ENCODE measurements around the gene TBC1D22A.
A peak's percentile ranks its signal among the peaks of the same experiment; 100 is the strongest.

TBC1D22A gene

DNA sequence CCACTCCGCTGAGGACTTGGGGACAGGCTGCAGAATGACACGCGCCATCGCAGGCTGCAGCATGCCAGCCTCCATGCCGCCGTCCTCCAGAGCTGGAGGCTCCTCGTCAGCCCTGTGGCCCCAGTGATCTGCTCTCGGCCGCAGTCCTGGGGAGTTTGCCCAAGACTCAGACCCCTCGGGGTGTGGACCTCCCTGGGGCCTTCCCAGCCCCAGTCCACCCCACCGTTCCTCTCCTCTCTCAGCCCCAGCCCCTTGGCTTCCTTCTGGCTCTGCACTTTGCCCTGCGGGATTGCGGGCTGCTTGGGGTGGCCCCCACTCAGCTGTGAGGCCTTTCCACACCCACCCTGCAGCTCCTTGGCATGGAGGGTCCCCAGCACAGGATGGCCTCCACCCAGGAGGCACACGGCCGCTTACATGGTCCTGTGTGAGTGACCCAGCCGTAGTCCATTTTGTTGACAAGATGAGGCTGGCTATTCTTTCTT, 414.9 kb downstream of the TBC1D22A start:
- DNase-seq = no peak

DNA sequence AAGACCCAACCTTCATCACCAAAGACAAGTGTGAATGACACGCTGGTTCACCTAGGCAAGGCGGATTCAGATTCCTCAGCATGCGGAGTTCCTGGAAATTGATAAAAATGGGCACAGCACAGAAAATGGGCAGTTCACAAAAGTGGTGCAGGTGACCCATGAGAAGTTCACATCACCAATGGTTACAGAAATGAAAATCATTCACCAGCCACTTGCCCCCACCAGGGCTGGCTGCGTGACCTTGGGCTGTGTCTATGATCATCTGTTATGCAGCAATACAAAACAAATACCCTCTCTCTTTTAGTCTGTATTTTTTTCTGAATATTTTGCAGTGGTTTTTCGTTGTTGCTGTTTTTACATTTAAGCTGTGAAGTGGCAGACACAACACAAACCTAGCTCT, 415.9 kb downstream of the TBC1D22A start:
- DNase-seq = no peak

DNA sequence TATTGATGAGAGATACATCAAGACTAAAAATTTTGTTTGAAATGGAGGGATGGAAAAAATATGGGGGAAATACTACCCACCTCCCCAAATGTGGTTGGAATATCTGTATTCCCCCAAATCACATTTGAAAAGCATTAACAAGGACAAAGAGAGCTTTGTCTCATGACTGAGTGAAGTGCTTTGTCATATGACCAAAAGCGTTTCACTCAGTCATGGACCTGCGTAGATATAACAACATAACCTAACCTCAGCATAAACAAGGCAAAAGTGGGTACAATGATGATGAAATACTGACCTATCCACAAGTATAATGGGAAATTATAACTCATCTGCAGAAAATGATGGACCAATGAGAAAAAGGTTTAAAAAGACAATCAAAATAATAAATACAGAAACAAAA, 418.3 kb downstream of the TBC1D22A start:
- no peak for DNase-seq

DNA sequence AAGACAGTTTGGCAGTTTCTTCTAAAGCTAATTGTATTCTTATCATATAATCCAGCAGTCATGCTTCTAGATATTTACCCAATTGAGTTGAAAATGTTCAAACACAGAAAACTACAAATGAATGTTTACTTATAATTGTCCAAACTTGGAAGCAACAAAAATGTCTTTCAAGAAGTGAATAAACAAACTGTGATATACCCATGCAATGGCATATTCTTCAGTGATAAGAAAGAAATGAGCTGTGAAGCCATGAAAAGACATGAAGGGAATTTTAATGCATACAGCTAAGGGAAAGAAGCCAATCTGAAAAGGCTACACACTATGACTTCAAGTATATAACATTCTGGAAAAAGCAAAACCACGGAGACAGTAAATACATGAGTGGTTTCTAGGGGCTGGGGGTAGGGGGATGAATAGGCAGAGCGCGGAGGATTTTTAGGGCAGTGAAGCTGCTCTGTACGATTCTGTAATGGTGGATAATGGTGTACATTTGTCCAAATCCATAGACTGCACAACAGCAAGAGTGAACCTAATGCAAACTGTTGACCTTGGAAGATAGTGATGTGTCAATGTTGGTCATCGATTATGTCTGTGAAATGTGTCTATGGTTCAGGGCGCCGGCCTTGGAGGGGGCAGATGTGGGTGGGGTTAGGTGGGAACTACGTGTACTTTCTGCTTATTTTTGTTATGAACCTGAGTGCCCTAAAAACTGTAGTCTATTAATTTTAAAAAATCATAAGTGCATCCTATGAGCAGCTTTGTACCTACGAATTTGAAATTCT, 424.9 kb downstream of the TBC1D22A start:
- no peak for DNase-seq

DNA sequence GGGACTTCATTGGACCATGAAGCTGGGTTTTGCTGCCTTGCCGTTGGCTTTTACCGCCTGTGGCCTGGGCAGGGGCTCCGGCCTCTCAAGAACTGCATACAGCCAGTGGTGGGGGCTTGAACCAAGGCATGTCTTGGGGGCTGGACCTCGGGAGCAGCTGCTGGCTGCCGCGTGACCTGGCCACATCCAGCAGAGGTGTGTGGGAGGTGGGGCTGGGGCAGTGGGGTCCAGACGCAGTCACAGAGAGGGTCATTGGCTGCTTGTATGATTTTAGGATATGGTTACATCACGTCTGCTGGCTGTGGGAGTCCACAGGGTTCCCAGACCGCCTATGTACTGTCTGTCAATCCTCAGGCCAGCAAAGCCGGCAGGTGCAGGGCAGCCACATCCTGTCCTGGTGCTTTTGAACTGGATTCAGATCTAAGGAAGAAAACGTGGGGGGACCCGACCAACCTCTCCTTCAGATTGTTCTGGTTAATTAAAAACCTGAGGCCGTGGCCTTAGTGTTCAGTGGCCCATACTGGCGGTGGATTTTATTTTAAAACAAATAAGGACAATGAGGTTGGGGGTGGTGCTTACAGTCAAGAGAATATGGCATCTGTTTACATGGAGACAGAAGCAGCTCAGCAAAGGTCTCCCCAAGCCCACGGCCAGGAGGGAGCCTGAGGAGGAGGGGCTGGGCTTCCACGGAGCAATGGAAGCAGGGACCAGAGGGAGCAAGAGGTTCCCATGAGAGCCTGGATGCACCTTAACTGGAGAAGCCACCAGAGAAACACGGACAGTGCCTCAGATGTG, 426.0 kb downstream of the TBC1D22A start:
- no peak for DNase-seq

DNA sequence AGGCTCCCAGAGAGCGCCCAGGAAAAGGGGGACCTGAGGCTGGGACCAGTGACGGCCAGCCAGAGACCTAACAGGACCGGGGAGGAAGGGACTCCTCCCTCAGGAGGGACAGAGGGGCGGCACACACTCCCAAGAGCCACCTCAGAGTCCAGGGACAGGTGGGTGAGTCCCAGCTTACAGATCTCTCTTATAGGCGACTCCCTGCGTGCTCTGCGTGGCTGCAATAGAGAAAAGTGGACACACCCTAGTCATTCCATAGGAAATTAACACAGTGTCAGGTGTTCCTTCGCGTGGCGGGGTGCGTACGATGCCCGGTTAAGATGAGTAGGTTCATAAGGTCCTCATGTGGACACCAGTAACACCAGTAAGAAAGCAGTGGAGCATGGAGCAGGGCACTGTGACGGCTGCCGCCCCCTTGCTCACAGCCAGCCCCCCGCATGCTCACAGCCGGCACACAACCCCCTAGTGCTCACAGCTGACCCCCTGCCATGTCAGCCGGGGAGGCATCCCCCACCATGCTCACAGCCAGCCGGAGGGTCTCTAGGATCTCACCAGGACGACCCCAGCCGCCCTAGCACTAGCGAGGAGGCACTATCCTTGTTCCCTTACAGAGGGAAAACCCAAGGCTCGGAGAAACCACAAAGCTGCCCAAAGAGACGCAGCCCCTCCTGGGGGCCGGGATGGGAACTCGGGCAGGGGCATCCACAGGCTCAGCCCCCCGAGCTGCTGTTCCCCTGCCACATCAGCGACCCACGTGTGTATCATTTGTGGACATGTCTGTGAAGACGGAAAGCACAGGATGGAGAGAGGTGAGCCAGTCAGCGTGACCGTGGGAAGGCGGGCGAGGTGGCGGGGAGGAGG, 426.8 kb downstream of the TBC1D22A start:
- DNase-seq = no peak

DNA sequence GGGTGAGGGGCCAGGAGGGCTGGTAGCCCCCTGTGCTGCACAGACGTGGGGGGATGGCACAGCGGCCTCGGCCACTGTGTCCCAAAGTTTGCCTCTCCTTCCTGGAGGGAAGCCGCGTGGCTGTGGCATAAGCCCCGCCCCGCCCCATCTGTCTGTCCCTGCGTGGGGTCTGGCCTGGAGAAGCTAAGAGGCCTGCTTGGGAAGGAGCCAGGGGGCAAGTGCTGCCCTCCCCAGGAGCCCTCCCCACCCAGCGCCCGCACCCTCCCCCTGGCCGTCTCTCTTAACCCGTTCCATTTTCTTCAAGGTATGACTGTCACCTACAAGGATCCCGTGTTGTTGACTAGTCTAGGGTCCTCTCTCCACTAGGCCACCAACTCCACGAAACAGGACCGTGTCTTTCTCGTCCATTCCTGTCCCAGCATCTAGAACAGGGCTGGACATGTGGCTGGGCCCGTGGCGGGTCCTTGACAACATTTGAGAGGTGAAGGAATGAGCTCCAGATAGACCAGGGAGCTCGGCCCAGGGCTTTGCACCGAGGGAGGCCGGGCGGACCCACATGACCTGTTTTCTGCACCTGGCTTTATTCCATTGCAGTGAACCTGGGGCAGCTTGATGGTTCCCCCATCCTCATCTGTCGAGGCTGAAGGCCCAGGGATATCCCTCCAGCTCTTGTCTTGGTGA, 428.0 kb downstream of the TBC1D22A start:
- no peak for DNase-seq

DNA sequence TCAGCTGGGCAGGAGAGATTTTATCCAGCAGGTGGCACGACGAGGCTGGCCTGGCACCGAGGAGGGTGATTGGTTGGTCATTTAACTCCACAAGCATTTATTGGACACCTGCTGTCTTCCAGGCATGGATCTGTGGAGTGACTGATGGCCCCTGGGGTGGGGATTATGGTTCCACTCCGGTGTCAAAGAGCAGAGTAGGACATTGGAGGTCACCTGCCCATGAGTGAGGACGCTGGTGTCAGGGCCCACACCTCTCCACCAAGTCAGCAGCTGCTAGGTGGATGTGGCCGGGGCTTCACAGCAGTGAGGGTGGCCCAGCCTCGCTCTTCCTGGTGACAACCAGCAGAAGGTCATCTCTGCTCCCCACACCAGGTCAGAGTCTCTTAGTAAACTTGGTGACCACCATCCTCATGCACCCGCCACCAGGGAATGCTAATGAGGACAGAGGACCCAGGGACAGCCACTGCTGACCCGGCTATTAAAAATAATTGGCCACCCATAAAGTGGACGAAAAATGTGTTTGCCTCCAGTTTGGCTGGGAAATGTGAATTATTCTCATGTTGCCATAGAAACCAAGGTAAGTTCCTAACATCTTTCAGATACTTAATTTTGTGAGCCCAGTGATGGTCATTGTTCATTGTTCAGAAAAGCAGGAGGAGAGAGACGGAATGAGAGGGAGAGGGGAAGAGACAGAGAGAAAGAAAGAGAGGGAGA, 428.7 kb downstream of the TBC1D22A start:
- no peak for DNase-seq

DNA sequence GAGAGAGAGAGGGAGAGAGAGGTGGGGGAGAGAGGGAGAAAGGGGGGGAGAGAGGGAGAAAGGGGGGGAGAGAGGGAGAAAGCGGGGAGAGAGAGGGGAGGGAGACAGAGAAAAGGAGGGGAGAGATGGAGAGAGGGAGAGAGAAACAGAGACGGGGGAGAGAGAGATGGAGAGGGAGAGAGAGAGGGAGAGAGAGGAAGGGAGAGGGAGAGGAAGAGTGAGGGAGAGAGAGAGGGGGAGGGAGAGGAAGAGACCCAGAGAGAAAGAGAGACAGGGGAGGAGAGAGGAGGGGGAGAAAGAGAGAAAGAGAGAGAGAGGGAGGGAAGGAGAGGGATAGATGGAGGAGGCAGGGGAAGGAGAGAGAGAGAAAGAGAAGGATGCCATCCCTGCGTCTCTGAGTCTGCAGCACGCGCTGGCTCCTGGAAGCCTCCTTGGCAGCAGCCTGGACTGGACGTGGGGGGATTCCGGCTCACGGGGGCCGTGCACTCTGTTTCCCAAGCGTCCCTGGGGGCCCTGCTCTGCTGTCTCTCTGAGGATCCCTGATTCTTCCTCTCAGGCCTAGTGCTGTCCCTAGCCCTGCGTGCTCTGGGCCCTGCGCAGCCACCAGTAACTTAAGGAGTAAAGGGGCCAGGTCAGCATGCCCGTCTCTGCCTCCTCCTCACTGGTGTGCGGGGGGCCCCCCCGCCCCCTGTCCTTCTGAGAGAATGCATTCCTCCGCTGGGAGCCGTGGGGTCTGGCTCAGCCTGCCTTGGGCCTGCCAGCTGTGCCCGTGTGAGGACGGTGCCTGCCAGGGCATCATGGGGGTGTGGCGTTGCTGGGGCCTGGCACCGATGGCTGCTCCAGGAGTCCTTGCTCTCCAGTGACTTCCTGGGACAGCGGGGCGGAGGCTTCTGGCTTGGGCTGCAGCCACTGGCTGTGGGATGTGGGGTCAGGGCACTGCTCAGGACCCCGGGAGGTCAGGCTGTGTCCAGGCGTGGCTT, 429.5 kb downstream of the TBC1D22A start:
- DNase-seq = no peak

DNA sequence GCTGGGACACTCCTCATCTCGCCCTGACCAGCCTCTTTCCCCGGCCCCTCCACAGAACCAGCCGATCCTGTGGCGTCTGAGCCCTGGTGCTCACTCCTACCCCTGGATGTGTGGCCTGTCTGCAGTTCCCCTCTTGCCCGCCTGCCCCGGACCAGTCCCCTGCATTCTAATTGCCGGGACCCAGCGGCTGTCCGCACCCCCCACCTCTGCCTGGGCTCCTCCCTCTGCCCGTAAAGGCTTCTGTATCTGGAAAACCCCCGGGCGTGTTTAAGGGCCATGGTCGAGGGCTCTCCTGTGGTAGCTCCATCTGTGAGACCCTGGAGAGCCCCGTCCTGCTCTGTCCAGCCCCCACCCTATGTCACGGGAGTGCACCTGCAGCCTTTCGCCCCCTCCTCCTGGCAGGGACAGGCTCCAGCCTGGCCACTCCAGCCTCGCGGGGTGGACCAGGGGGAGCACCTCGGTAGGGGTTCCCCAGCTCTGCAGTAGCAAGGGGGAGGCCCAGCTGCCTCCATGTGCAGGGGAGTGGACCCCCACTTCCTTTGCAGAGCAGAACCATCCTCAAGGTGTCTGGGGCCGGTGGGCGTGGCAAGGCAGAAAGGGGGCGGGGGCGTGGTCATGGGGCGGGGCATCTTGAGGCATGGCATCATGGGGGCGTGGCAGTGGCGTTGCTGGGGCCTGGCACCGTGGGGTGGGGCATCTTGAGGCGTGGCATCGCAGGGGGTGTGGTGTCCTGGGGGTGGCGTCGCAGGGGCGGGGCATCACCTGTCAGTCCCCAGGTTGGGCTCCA, 430.4 kb downstream of the TBC1D22A start:
- DNase-seq = peak; percentile 55

DNA sequence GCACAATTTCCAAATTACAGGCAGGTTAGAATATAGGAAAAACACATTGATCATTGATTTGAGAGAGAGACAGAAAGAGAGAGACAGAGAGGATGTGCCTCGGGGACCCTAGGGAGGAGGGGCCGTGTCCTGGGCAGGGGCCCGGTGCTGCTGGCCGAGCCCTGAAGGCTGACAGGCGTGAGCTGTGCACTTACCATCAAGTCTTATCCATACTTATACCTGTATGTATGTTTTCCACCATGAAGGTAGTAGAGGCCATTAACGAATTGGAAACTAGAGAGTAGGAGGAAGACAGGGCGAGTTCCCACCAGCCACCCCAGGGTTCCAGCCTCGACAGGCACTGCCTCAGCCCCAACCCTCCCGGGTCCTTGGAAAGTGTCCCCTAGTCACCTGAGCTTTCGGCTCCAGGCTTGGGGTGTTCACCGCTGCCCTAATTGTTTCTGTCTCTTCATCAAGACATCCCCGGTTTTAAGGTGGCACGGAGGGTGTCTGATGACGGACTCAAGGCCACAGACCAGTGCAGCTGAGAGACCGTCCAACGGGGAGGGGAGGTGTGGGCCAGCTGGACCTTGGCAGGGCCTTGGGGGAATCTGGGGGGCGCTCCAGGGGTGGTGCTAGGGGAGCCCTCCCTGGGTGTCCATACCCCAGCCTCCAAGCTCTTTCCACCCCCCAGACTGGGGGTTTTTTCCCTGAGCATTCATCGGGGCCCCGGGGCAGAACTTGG, 431.3 kb downstream of the TBC1D22A start:
- DNase-seq = no peak

DNA sequence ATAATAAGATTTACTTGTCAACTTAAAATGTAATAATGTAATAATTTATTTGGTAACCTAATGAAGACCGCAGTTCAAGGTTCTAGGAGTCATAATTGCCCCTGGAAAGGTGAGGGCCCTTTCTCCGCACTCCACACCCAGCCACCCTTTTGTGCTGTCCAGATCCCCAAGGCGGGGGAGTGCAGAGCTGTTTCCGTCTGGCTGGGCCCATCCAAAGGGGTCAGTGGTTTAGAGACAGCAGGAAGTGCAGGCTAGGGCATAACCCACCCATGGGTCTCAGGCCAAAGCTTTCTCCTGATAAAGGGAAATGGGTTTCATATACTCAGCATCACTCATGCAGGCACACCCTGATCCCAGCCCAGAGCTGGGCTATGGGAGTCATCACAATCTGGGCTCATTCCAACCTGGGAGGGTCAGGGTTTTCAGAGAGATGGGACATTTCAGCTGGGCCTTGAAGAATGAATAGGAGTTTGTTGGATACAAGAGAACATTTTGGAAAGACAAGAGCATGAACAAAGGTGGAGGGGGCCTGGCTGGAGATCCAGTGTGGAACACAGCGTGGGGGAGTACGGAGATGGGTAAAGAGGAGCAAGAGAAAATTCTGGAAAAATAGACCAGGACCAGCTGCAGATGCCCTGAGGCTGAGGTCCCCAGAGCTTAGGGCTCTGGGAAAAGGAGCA, 432.2 kb downstream of the TBC1D22A start:
- no peak for DNase-seq

DNA sequence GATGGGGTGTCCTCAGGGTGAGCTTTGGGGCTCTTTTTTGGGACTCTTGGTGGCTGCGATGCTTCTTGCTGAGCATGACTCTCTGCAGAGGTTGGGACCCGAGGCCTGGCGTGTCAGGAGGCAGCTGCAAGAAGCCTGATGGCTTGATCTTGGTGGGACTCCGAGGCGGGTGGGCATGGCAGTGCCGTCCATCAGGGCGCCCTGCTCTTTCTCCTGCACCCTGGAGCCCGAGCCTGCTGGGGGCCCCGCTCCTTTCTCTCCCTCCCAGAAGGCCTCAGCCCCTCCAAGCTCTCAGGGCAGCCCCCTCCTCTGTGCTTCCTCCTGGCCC, 432.7 kb downstream of the TBC1D22A start:
- no peak for DNase-seq

DNA sequence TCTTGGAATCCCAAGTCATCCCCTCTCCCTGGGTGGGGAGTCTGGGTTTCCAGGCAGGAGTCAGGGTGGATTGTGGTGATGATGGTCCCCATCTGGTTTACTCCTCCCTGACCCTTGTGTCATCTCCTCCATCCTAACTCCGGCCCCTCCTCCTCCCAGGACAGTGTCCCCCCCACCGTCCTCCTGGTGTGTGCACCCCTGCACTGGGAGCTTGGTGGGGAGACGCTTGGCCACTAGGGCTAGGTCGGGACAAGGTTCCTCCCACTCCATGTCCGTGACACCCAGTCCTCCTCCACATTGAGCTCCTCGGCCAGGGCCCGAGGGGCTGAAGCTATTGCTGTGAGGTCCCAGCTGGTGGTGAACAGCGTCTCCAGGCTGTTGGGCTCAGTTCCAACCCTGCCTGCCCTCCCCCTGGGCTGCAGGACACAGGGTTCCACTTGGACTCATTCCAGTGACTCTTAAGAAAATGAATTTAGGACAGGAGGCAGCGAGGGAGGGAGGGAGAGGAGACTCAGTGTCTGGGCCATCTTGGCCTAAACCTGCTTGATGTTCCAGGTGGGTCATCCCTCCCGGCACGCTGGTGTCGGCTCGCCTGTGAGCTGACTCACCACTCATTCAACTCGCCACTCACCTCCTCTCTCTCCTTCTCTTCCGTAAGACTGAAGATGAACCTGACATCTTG, 433.2 kb downstream of the TBC1D22A start:
- DNase-seq = no peak

DNA sequence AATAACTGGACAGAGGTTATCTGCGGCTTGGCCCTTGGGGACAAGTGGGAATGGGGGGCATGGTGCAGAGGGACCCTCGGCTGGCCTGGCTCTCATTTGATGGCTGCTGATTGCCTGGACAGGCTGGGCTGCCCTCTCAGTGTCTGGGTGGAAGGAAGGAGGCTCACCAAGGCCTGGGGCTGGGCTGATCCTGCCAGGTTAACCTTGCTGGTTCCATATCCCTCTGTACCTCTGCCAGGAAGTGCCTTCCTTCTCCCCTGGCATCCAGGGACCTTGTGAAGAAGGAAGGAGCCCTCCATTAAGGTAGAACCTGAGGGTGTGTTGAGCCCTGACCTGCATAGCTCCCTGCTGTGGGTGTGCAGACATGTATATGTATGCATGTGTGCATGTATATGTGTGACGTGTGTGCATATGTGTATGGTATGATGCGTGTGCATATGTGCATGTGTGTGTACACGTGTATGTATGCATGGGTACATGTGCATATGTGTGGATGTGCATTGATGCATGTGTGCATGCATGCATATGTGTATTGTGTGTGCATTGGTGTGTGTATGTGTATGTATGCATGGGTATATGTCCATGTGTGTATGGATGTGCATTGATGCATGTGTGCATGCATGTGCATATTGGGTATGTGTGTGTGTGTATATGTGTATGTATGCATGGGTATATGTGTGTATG, 433.9 kb downstream of the TBC1D22A start:
- no peak for DNase-seq

DNA sequence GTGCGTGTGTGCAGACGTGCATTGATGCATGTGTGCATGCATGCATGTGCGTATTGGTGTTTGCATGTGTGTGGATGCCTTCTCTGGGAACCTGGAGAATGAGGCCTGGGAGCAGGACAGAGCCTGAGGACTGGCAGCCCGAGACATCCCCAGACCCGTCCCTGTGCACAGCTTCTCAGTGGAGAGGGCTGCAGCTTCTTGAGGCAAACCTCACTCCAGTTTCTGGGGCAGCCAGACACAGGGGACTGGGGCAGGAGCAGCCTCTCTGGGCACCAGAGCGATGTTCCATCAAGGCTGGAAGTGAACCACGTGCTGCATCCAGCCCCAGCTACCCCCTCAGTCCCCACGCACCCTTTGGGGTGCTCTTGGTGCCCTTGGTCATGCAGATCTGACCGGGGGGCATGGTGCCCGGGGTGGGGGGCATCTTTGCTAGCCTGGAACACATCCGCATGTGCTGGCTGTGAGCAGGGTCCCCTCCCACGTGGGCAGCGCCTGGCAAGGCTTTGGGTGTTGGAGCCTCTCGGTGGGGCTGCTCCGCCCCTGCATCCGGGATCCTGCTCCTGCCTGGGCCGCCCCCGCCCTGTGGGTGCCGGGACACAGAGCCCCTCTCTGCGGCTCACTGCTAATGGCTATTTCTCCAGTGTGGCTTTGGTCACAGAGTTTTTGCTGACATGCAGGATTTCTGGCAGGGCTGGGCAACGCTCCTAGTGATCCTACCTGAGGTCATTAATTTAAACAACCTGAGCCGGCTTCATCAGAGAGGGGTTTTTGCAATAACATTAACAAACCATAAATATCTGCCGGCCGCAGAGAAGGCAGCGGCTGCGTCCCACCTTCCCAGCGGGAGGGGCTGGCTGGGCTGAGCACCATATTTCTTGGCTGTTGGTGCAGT, 434.7 kb downstream of the TBC1D22A start:
- DNase-seq = no peak
